SKM-1 treated with dmso at 0.1 percent for 144 hours (cell line): ENCODE data around the gene PIP.
A peak's percentile ranks its signal among the peaks of the same experiment; 100 is the strongest.
"Not testable (repeated sequence)": the region's sequence is repeated elsewhere in the genome, so short reads cannot be mapped to it uniquely, and the experiment has no call there.

ENCODE experiments used
- DNase-seq: peaks from one replicate; lab custom pipeline; 2025; ENCODE audit not compliant: unreplicated experiment; lab: John Stamatoyannopoulos, UW

PIP gene, protein sequence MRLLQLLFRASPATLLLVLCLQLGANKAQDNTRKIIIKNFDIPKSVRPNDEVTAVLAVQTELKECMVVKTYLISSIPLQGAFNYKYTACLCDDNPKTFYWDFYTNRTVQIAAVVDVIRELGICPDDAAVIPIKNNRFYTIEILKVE

DNA sequence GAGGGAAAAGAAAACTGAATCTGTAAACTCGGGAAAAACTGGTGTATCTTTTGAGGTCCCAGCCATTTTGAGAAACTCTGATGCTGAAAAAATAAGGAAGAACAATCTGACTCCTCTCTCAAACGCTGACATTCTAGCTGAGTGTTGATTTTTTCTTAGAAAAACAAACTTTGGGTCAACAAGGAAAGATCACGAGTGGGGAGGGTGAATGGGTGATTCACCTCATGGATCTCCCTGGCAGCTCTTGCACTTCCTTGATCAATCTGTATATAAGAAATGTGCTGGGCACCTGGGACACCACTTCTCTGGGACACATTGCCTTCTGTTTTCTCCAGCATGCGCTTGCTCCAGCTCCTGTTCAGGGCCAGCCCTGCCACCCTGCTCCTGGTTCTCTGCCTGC lies at the start of gene PIP:
Gene PIP, plus strand, starts transcription at position 297 of the 400 bp plus-strand sequence. Its CDS starts 40 bp downstream, at position 337.
- no peak for DNase-seq

GRCh38 chr7:143085109-143085508 lies 46.8 kb upstream of the PIP start:
- peak; percentile 1 for DNase-seq

GRCh38 chr7:143085610-143086009 lies 46.3 kb upstream of the PIP start:
- DNase-seq, result not testable (repeated sequence)

DNA sequence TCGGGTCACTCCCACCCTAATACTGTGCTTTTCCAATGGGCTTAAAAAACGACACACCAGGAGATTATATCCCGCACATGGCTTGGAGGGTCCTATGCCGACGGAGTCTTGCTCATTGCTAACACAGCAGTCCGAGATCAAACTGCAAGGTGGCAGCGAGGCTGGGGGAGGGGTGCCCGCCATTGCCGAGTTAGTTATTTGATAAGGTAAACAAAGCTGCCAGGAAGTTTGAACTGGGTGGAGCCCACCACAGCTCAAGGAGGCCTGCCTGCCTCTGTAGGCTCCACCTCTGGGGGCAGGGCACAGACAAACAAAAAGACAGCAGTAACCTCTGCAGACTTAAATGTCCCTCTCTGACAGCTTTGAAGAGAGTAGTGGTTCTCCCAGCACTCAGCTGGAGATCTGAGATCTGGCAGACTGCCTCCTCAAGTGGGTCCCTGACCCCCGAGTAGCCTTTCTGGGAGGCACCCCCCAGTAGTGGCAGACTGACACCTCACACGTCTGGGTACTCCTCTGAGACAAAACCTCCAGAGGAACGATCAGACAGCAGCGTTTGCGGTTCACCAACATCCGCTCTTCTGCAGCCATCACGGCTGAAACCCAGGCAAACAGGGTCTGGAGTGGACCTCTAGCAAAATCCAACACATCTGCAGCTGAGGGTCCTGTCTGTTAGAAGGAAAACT lies 43.2 kb upstream of the PIP start:
- DNase-seq, result not testable (repeated sequence)

- DNase-seq, result no peak
These were observed 35.7 kb upstream of the PIP start for GRCh38 chr7:143096146-143096545.

- DNase-seq, result not testable (repeated sequence)
These were observed 32.3 kb upstream of the PIP start for GRCh38 chr7:143099579-143099978.

GRCh38 chr7:143104759-143105158 lies 27.1 kb upstream of the PIP start:
- no peak for DNase-seq

GRCh38 chr7:143108019-143108418 lies 23.9 kb upstream of the PIP start:
- not testable (repeated sequence) for DNase-seq

GRCh38 chr7:143117395-143117794 lies 14.5 kb upstream of the PIP start:
- DNase-seq, result no peak

- no peak for DNase-seq
These were observed 11.0 kb upstream of the PIP start for GRCh38 chr7:143120691-143121405.

DNA sequence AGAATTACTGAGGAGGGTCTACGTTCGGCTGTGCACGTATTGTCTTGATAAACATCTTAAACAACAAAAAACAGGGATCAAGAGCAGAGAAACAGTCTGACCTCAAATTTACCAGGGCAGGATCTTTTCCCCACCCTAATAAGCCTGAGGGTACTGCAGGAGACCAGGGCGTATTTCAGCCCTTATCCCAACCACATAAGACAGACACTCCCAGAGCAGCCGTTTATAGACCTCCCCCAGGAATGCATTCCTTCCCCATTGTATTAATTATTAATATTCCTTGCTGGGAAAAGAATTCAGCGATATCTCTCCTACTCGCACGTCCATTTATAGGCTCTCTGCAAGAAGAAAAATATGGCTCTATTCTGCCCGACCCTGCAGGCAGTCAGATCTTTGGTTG lies 8.6 kb upstream of the PIP start:
- DNase-seq, result not testable (repeated sequence)

DNA sequence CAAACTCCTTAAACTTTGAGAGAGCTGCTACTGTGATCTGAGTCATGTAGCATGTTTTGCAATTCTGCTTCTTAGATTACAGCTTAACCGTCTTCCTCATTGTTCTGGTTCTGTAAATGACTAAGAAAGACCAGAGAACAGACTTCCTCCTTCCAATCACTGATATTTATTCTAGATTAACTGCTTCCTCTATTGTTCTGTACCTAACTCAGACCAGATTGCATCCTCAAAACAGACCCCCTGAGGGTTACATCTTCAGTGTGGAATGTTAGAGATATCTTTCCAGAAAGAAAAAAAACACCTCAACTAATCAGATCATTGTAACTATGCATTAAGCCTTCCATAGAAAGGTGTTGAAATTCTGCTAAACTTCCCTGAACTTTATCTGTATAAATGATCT lies 5.7 kb upstream of the PIP start:
- DNase-seq, result peak; percentile 94

- DNase-seq, result no peak
These were observed 2.8 kb upstream of the PIP start for GRCh38 chr7:143129051-143129450.

GRCh38 chr7:143129477-143129876 lies 2.4 kb upstream of the PIP start:
- no peak for DNase-seq

DNA sequence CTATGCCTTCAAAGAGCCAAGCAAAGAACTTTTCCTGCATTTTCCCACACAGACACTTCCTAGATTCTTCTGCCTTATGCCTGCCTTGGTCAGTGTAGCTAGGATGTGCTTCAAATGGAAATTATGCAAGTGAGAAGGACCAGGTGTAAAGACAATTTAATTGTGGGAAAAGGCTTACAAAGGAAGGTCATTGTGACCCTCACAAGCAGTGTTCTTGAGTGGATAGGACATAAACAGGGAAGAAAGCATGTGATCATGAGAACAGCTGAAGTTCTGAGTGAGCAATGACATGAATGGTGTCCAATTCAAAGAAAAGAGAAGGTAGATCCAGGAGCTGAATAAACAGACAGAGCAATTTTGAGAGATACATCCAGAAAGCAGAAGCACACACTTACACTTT lies 1.3 kb upstream of the PIP start:
- DNase-seq, result no peak

DNA sequence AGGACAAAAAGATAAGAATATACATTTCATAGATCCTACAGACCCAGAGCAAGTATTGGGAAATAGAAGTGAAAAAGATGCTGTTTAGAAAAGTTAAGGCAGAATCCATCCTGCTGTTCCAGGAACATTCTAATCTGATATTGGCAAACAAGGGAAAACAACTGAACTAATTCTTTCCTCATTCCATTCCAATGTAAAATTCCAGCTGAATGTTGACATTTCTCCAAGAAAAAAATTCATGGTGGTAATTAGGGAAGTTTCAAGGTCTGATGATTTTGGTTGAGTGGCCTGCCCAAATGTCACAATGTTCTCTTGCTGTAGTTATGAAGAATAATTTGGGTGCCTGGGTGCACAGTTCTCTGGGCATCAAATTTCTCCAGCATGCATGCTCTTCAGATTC lies 15.2 kb downstream of the PIP start:
- DNase-seq, result no peak

- DNase-seq, result no peak
These were observed 16.2 kb downstream of the PIP start for GRCh38 chr7:143148050-143148449.

DNA sequence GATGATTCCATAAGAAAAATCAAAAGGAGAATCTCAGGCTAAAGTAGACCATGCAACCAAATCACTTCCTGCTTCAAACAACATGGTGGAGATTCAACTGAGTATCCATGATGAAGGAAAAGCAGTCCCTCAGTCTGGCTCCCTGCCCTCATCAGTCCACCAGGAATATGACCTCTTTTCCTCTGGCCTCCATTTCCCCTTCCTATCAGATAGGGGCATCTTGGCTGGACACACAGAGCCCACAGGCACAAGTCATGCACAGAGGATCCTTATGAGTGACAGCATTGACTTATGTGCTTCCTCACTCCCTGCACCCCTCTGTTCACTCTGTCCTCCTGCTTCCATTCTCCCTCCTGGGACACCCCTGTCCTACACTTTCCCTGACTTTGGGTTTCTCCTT lies 16.8 kb downstream of the PIP start:
- DNase-seq, result no peak

GRCh38 chr7:143150696-143151095 lies 18.8 kb downstream of the PIP start:
- DNase-seq, result not testable (repeated sequence)

DNA sequence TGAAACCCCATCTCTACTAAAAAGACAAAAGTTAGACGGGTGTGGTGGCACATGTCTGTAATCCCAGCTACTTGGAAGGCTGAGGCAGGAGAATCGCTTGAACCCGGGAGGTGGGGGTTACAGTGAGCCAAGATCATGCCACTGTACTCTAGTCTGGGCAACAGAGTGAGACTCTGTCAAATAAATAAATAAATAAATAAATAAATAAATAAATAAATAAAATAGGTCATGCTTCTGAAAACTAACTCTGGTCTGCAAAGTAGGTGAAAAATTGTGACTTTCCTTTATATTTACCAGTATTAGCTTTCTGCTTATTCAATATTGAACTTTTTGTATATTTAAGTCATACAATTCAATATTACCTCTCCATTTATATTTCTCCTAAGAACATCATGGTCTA lies 26.7 kb downstream of the PIP start:
- DNase-seq, result not testable (repeated sequence)

DNA sequence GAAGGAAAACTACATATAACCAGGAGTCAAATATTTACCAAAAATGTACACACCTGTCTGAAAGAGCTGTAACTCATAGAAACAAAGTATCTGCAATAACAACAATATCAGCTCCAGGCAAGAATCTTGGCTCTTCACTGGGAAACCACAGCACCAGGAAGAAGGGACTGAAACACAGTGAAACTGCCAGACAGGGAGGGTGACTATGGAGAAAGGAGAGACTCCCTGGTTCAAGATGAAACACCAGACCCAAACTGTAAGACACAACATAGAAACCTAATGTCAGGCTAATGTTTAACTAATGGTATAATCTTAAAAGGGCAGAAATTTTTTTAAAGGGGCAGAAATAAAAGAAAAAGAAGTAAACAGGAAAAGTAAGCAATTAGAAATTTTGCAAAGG lies 39.8 kb downstream of the PIP start:
- DNase-seq, result no peak

- no peak for DNase-seq
These were observed 40.5 kb downstream of the PIP start for GRCh38 chr7:143172354-143172753.
